ENCODE results near the gene NSUN7.

NSUN7 gene

GRCh38 chr4:40848940-40849339 is 99.2 kb downstream of the NSUN7 start:
- no peak for DNase-seq

- no peak for DNase-seq
Observed at GRCh38 chr4:40850496-40850895, 100.7 kb downstream of the NSUN7 start.

GRCh38 chr4:40856277-40856839 is 106.6 kb downstream of the NSUN7 start:
- DNase-seq = no peak

- peak; percentile 3 for DNase-seq
Observed at GRCh38 chr4:40856840-40857362, 107.1 kb downstream of the NSUN7 start.

- DNase-seq = no peak
Observed at GRCh38 chr4:40857956-40858355, 108.2 kb downstream of the NSUN7 start.

- DNase-seq = no peak
Observed at GRCh38 chr4:40858962-40859361, 109.2 kb downstream of the NSUN7 start.

All from effector CD8-positive, alpha-beta T cell (primary cell).